Measurements from ENCODE around the gene PC. TPM values are rescaled to one million over a fixed set of nuclear protein-coding genes. Genes with fewer than 3 reads are reported as not detected.

The PC gene
- total and polyA plus RNA-seq, 9 of the 15 experiments (the other 6 are each of a cell fraction or from before 2014, with no cell fraction given), result 0.94 to 38.0 (median 8.7) TPM

- TF ChIP-seq, protein P1, sequence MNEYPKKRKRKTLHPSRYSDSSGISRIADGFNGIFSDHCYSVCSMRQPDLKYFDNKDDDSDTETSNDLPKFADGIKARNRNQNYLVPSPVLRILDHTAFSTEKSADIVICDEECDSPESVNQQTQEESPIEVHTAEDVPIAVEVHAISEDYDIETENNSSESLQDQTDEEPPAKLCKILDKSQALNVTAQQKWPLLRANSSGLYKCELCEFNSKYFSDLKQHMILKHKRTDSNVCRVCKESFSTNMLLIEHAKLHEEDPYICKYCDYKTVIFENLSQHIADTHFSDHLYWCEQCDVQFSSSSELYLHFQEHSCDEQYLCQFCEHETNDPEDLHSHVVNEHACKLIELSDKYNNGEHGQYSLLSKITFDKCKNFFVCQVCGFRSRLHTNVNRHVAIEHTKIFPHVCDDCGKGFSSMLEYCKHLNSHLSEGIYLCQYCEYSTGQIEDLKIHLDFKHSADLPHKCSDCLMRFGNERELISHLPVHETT (CRISPR knock-in tag; conservative IDR thresholded peaks at IDR 0.05 in 1 of 2, IDR thresholded peaks at IDR 0.05 in 1 of 2), result peak in 1 of 2 experiments; percentile 62; a peak in 1 of 4 replicates
- no peak for TF ChIP-seq MCM5 (IDR thresholded peaks at IDR 0.05; ENCODE audit: low read depth)
- TF ChIP-seq PHF21A (IDR thresholded peaks at IDR 0.05; ENCODE audit: borderline replicate concordance, low read depth), result no peak
- 0 out of 2 replicates have a peak, but pooled peaks have one; percentile 21 for TF ChIP-seq MYNN (IDR thresholded peaks at IDR 0.05)
- no peak for TF ChIP-seq MYNN (CRISPR knock-in tag; IDR thresholded peaks at IDR 0.05)
- no peak for TF ChIP-seq IRF2 (CRISPR knock-in tag; IDR thresholded peaks at IDR 0.05)
- peak; percentile 58; the same call in 1 of the 2 replicates for TF ChIP-seq MAFK (IDR thresholded peaks at IDR 0.05; ENCODE audit: low read length)
- peak; percentile 41; the same call in 1 of the 2 replicates for TF ChIP-seq PTTG1 (tag; IDR thresholded peaks at IDR 0.05; ENCODE audit: low read depth)
- TF ChIP-seq, protein P2, sequence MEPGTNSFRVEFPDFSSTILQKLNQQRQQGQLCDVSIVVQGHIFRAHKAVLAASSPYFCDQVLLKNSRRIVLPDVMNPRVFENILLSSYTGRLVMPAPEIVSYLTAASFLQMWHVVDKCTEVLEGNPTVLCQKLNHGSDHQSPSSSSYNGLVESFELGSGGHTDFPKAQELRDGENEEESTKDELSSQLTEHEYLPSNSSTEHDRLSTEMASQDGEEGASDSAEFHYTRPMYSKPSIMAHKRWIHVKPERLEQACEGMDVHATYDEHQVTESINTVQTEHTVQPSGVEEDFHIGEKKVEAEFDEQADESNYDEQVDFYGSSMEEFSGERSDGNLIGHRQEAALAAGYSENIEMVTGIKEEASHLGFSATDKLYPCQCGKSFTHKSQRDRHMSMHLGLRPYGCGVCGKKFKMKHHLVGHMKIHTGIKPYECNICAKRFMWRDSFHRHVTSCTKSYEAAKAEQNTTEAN (CRISPR knock-in tag; IDR thresholded peaks at IDR 0.05), result no peak
- peak; percentile 3; the same call in 1 of the 2 replicates for TF ChIP-seq EP300 (IDR thresholded peaks at IDR 0.05; ENCODE audit: low read length)
- 0 out of 2 replicates have a peak, but pooled peaks have one; percentile 52 for TF ChIP-seq MTA3 (IDR thresholded peaks at IDR 0.05; ENCODE audit: borderline replicate concordance)
- TF ChIP-seq KHSRP (IDR thresholded peaks at IDR 0.05), result no peak
- no peak for TF ChIP-seq CHCHD3 (CRISPR knock-in tag; IDR thresholded peaks at IDR 0.05)
- TF ChIP-seq PTRF (tag; IDR thresholded peaks at IDR 0.05), result no peak
- no peak for TF ChIP-seq NR2C1 (IDR thresholded peaks at IDR 0.05)
- TF ChIP-seq NR2C1 (tag; IDR thresholded peaks at IDR 0.05), result no peak
- TF ChIP-seq ARID3A (IDR thresholded peaks at IDR 0.05; ENCODE audit: borderline replicate concordance, low read depth, low read length), result no peak
- TF ChIP-seq SMAD4 (CRISPR knock-in tag; conservative IDR thresholded peaks at IDR 0.05), result peak; percentile 18; the same call in 1 of the 2 replicates
- TF ChIP-seq ILK (tag; IDR thresholded peaks at IDR 0.05; ENCODE audit: borderline replicate concordance, low read depth), result no peak
- no peak for TF ChIP-seq KDM4B (IDR thresholded peaks at IDR 0.05; ENCODE audit: borderline replicate concordance in 2 of 2, low read depth in 1 of 2)
- TF ChIP-seq, protein P3, sequence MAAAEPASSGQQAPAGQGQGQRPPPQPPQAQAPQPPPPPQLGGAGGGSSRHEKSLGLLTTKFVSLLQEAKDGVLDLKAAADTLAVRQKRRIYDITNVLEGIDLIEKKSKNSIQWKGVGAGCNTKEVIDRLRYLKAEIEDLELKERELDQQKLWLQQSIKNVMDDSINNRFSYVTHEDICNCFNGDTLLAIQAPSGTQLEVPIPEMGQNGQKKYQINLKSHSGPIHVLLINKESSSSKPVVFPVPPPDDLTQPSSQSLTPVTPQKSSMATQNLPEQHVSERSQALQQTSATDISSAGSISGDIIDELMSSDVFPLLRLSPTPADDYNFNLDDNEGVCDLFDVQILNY (CRISPR knock-in tag; IDR thresholded peaks at IDR 0.05), result no peak
- no peak for TF ChIP-seq SAFB (IDR thresholded peaks at IDR 0.05; ENCODE audit: borderline replicate concordance, low read depth, low read length)
- TF ChIP-seq, protein P4, sequence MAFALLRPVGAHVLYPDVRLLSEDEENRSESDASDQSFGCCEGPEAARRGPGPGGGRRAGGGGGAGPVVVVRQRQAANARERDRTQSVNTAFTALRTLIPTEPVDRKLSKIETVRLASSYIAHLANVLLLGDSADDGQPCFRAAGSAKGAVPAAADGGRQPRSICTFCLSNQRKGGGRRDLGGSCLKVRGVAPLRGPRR (CRISPR knock-in tag; IDR thresholded peaks at IDR 0.05), result 0 out of 2 replicates have a peak, but pooled peaks have one; percentile 58
Measured at GRCh38 chr11:66920978-66921784, 37.0 kb downstream of the PC start (continued).
